Panc1 (cell line): ENCODE results near the gene IGFBP5.

Experiments used
- POLR2AphosphoS5 ChIP-seq: IDR thresholded peaks from 2 replicates; pipeline ENCODE4 v1.6.1; 2012; ENCODE audit warnings: mild to moderate bottlenecking, low read depth, low read length, moderate library complexity
- TF ChIP-seq, protein P1 (sequence below): fragments of 450-650 bp; IDR thresholded peaks from 2 replicates; pipeline ENCODE4 v1.5.1; 2017; ENCODE audit warnings: mild to moderate bottlenecking

DNA sequence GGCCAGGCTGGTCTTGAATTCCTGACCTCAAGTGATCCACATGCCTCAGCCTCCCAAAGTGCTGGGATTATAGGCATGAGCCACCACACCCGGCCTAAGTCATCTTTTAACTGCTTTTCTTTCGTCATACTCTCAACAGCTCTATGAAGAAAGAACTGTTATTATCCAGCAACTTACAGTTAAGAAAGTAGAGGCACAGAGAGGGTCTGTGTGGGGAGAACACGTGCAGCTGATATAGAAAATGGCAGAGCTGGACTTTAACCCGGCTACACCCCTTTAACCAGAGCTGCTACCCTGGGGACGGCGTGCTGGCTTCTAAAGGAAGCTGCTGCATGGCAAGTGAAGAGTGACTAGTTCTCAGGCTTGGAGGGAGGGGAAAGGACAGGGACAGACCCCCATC, 36.6 kb downstream of the IGFBP5 start:
- TF ChIP-seq, protein P1, sequence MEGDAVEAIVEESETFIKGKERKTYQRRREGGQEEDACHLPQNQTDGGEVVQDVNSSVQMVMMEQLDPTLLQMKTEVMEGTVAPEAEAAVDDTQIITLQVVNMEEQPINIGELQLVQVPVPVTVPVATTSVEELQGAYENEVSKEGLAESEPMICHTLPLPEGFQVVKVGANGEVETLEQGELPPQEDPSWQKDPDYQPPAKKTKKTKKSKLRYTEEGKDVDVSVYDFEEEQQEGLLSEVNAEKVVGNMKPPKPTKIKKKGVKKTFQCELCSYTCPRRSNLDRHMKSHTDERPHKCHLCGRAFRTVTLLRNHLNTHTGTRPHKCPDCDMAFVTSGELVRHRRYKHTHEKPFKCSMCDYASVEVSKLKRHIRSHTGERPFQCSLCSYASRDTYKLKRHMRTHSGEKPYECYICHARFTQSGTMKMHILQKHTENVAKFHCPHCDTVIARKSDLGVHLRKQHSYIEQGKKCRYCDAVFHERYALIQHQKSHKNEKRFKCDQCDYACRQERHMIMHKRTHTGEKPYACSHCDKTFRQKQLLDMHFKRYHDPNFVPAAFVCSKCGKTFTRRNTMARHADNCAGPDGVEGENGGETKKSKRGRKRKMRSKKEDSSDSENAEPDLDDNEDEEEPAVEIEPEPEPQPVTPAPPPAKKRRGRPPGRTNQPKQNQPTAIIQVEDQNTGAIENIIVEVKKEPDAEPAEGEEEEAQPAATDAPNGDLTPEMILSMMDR: no peak
- TF ChIP-seq POLR2AphosphoS5: no peak
